Measurements from ENCODE around the gene CD300LF. TPM values are rescaled to one million over a fixed set of nuclear protein-coding genes. Genes with fewer than 3 reads are reported as not detected.

Gene CD300LF
- total and polyA plus RNA-seq, 9 of the 15 experiments (the other 6 are each of a cell fraction or from before 2014, with no cell fraction given): not detected

DNA sequence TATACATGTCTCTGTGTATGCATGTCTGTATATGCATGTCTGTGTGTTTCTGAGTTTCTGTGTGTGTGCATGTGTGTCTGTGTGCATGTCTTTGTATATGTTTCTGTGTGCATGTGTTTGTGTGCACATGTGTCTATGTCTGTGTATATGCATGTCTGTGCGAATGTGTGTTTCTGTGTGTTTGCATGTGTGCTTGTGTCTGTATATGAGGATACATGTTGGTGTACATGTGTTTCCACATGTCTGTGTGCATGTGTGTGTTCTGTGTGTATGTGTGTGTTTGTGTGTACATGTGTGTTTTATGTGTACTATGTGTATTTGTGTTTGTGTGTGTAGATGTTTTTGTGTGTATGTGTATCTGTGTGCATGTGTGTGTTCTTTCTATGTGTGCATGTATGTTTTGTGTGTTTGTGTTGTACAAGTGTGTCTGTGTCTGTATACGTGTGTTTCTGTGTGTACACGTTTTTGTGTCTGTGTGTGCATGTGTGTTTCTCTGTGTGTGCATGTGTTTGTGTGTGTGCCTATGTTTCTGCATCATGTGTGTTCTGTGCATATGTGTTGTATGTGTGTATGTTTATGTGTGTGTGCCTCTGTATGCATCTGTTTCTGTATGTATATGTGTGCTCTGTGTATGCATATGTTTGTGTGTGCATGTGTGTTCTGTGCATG lies 15.4 kb upstream of the CD300LF start:
- Histone ChIP-seq H3K27me3 (ENCODE audit: control insufficient read depth in 2 of 2, insufficient read depth in 2 of 2, low read length in 2 of 2) (peaks cover 9 to 38% of the 10 kb centered on the region in 2 experiments; a peak in 4 of 5 replicates), H3K9me3 (replicated peaks; ENCODE audit: control insufficient read depth, insufficient read depth, low read depth, low read length) (peaks cover 9% of the 10 kb centered on the region; the same call in 1 of the 2 replicates), H3K4me2 (ENCODE audit: insufficient read depth, low read length) (no peak overlapping the region), H4K20me1 (replicated peaks; ENCODE audit: control insufficient read depth, insufficient read depth, low read length) (no peaks in the 10 kb centered on the region), H3K4me1 (replicated peaks in 1 of 2; ENCODE audit: control insufficient read depth in 2 of 2, insufficient read depth in 2 of 2, low read length in 2 of 2) (no peaks in the 10 kb centered on the region), H2AFZ (ENCODE audit: low read depth, low read length) (no peak overlapping the region), H3K27ac (ENCODE audit: extremely low read depth, low read depth, low read length) (no peak overlapping the region), H3K79me2 (ENCODE audit: control insufficient read depth, insufficient read depth, low read length) (no peaks in the 10 kb centered on the region), H3K36me3 (ENCODE audit: control insufficient read depth, insufficient read depth, low read length) (no peaks in the 10 kb centered on the region), H3K9ac (ENCODE audit: insufficient read depth in 1 of 2, low read depth in 2 of 2, low read length in 2 of 2) (no peak overlapping the region), H3K4me3 (no peak overlapping the region), H3K9me1 (ENCODE audit: control insufficient read depth, insufficient read depth, low read length) (no peaks in the 10 kb centered on the region)
- ATAC-seq (no peak), DNase-seq (ENCODE audit: extremely low read depth in 1 of 4, low spot score in 3 of 4) (no peak), FAIRE-seq (peak; percentile 29)
- no peak for TF ChIP-seq CBX1 (IDR thresholded peaks at IDR 0.05; ENCODE audit: low read depth)
- TF ChIP-seq ETS2 (tag; IDR thresholded peaks at IDR 0.05; ENCODE audit: borderline replicate concordance, poor library complexity, severe bottlenecking): no peak
- TF ChIP-seq KDM1A (IDR thresholded peaks at IDR 0.05): peak in 1 of 2 experiments; percentile 50; a peak in 1 of 4 replicates
- no peak for TF ChIP-seq CHD4 (IDR thresholded peaks at IDR 0.05; ENCODE audit: insufficient read depth, insufficient replicate concordance, low read depth, low read length, poor library complexity, severe bottlenecking)
- TF ChIP-seq, protein P1, sequence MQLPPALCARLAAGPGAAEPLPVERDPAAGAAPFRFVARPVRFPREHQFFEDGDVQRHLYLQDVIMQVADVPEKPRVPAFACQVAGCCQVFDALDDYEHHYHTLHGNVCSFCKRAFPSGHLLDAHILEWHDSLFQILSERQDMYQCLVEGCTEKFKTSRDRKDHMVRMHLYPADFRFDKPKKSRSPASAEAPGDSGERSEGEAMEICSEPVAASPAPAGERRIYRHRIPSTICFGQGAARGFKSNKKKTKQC (CRISPR knock-in tag; IDR thresholded peaks at IDR 0.05): no peak
- no peak for TF ChIP-seq ZNF449 (CRISPR knock-in tag; IDR thresholded peaks at IDR 0.05)
- TF ChIP-seq CAMTA2 (CRISPR knock-in tag; conservative IDR thresholded peaks at IDR 0.05): no peak
- peak; percentile 51 for TF ChIP-seq PHF20 (IDR thresholded peaks at IDR 0.05; ENCODE audit: partially characterized antibody)
- 2% methylated on average over 3 of the region's 3 CpGs for WGBS (ENCODE audit: insufficient coverage, low coverage, missing lambda C conversion rate)
- POLR2A ChIA-PET: no interaction called here
- no TSS peak for BruUV-seq (replicated peaks)
- in situ Hi-C loops (cut with MboI) (no loop called here), intact Hi-C loops (cut with micrococcal nuclease) (no loop called here)
- CTCF ChIA-PET (ENCODE audit: low intra/inter-chr PET ratio): no interaction called here

Measured in K562 (cell line).